ENCODE measurements around the gene MYO16. TPM values are rescaled to one million over a fixed set of nuclear protein-coding genes. Genes with fewer than 3 reads are reported as not detected.

The MYO16 gene
- total and polyA plus RNA-seq, 12 donors, result 0.29 to 5.9 (median 1.4) TPM

- intact Hi-C loops (cut with DNase I), result no loop called here
- DNase-seq (no peak), ATAC-seq (no peak)
- 68 to 80% methylated on average over 6 of the region's 6 CpGs for WGBS, 2 donors
- TF ChIP-seq, protein P1, sequence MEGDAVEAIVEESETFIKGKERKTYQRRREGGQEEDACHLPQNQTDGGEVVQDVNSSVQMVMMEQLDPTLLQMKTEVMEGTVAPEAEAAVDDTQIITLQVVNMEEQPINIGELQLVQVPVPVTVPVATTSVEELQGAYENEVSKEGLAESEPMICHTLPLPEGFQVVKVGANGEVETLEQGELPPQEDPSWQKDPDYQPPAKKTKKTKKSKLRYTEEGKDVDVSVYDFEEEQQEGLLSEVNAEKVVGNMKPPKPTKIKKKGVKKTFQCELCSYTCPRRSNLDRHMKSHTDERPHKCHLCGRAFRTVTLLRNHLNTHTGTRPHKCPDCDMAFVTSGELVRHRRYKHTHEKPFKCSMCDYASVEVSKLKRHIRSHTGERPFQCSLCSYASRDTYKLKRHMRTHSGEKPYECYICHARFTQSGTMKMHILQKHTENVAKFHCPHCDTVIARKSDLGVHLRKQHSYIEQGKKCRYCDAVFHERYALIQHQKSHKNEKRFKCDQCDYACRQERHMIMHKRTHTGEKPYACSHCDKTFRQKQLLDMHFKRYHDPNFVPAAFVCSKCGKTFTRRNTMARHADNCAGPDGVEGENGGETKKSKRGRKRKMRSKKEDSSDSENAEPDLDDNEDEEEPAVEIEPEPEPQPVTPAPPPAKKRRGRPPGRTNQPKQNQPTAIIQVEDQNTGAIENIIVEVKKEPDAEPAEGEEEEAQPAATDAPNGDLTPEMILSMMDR (IDR thresholded peaks at IDR 0.05), result no peak
- H3K9me3 ChIP-seq, result peaks cover 0 to 5% (median 0%) of the 10 kb centered on the region in 11 donors
- no peaks in the 10 kb centered on the region for H3K4me1 ChIP-seq
- H3K27me3 ChIP-seq, result no peaks in the 10 kb centered on the region
- no peak overlapping the region for H3K27ac ChIP-seq
- H3K4me3 ChIP-seq, result no peak overlapping the region
- no peaks in the 10 kb centered on the region for H3K36me3 ChIP-seq
Measured at GRCh38 chr13:109074436-109074835, 445.0 kb downstream of the MYO16 start.

DNA sequence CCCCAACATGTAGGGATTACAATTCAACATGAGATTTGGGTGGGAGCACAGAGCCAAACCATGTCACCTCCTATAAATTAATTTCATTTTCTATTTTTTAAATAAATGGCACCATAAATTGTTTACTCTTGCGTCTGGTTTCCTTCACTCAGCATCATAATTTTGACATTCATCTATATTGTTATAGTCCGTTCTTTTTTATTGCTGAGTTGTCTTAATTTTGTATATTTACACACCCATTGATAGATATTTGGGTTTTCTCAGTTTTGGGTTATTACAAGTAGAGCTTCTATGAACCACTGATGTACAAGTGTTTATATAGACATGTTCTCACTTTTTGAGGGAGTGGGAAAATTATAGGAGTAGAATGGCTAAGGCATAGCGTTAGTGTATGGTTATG is 445.4 kb downstream of the MYO16 start:
- ATAC-seq (no peak), DNase-seq (no peak)
- no peak overlapping the region for H3K4me3 ChIP-seq
- intact Hi-C loops (cut with DNase I), result no loop called here
- no peak overlapping the region for H3K27ac ChIP-seq
- H3K4me1 ChIP-seq, result no peaks in the 10 kb centered on the region
- no peaks in the 10 kb centered on the region for H3K36me3 ChIP-seq
- WGBS, 2 donors, result 93 to 94% methylated on average over 3 of the region's 3 CpGs
- peaks cover 0 to under 1% (median 0%) of the 10 kb centered on the region in 11 donors for H3K9me3 ChIP-seq
- no peaks in the 10 kb centered on the region for H3K27me3 ChIP-seq
- TF ChIP-seq, protein P1 (IDR thresholded peaks at IDR 0.05), result no peak

DNA sequence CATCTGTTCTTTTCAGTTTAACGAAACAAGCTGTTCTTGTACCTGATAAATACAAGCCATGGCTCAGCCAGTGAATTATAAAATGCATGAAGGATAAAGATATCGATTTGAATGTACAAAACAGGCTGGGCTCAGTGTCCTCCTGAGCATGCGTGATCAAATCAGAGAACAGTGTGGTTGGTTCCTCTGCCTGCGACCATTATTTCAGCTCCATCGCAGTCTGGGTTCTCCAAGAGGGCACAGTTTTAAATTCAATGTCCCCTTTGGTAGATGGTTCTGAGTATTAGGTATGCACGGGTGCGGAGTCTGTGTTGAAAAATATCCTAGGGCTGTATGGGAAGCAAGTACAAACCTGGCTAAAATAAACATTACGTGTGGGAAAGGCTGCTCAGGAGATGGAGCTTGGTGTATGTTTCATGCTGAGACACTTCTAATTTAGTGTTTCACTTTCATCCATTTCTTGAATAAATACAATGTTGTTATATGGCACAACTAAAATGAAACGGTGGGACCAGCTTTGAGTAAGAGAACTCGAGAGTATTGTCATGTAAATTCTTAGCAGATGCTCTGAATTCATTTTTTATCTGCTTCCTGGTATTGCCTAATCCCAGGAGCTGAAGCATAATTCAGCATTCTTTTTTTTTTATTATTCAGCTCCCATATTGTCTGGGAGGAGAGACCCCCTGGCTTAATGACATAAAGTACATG is 458.7 kb downstream of the MYO16 start:
- peaks cover 0 to 11% (median 0%) of the 10 kb centered on the region in 7 donors for H3K27me3 ChIP-seq
- intact Hi-C loops (cut with DNase I), result no loop called here
- H3K4me3 ChIP-seq, result no peak overlapping the region
- 80 to 84% methylated on average over 10 of the region's 10 CpGs for WGBS, 2 donors
- H3K36me3 ChIP-seq, result no peaks in the 10 kb centered on the region
- DNase-seq, result no peak
- TF ChIP-seq, protein P1 (IDR thresholded peaks at IDR 0.05), result no peak
- no peaks in the 10 kb centered on the region for H3K4me1 ChIP-seq
- ATAC-seq, result no peak
- no peak overlapping the region for H3K27ac ChIP-seq
- peaks cover 0 to 8% (median 0%) of the 10 kb centered on the region in 11 donors for H3K9me3 ChIP-seq

DNA sequence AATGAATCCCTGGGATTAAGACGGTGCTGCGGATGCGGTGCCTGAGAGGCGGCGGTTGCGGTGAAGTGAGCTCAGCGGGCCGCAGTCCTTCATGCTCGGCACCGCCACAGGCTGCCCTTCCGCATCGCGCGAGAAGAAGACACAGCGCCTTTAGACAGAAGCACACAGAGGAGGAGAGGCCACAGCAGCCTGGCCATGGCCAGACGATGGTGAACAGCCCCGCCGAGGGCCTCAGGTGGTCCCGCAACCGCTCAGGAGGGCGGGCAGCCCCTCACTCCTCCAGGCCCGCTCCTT is 459.2 kb downstream of the MYO16 start:
- DNase-seq (no peak), ATAC-seq (no peak)
- intact Hi-C loops (cut with DNase I), result no loop called here
- Histone ChIP-seq H3K4me3 (no peak overlapping the region), H3K27ac (no peak overlapping the region), H3K27me3 (peaks cover 0 to 11% (median 0%) of the 10 kb centered on the region in 7 donors), H3K36me3 (no peaks in the 10 kb centered on the region), H3K4me1 (no peaks in the 10 kb centered on the region), H3K9me3 (peaks cover 0 to 8% (median 0%) of the 10 kb centered on the region in 11 donors)
- TF ChIP-seq, protein P1 (IDR thresholded peaks at IDR 0.05), result no peak
- 86 to 88% methylated on average over 22 of the region's 22 CpGs for WGBS, 2 donors
